HG03066 (cell line): ENCODE results near the gene SELENOW.
"Not testable (repeated sequence)": the region's sequence is repeated elsewhere in the genome, so short reads cannot be mapped to it uniquely, and the experiment has no call there.

ENCODE experiments used
- ATAC-seq: cut with Tn5 transposase; IDR thresholded peaks from one replicate; pipeline ENCODE4 v1.9.1; 2021; ENCODE audit warnings: low read depth; ENCODE audit not compliant: unreplicated experiment

The SELENOW gene

DNA sequence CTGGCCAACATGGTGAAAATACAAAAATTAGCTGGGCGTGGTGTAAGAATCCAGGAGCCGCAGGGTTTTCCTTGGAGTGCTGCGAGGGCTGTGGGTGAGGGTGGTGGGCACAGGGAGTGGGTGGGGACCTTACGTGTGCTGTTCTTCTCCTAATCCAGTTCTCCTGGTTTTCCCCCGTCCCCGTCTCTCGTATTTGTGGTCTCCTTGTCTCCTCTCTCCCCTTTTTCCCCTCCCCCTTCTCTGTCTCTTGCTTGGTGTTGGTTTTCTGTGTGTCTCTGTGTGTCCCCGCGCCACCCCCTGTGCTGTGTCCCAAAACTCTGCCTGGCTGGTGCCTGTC is 1.7 kb downstream of the SELENOW start:
- no peak for ATAC-seq

DNA sequence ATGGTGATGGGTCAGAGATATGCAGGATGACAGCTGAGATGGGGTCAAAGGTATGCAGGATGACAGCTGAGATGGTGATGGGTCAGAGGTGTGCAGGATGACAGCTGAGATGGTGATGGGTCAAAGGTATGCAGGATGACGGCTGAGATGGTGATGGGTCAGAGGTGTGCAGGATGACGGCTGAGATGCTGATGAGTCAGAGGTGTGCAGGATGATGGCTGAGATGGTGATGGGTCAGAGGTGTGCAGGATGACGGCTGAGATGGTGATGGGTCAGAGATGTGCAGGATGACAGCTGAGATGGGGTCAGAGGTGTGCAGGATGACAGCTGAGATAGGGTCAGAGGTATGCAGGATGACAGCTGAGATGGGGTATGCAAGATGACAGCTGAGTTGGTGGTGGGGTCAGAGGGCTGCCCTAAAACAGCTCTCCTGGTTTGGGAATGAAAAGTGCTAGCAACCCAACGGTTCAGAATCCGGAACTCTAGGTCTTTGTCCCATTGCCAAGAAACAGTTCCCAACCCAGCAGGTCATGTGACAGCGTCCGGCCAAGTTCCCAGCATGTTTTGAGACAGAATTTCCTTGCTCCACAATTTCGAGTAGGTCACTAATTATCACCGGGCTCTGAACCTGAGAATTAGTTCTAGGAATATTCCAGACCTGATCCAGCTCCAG is 3.2 kb downstream of the SELENOW start:
- no peak for ATAC-seq

DNA sequence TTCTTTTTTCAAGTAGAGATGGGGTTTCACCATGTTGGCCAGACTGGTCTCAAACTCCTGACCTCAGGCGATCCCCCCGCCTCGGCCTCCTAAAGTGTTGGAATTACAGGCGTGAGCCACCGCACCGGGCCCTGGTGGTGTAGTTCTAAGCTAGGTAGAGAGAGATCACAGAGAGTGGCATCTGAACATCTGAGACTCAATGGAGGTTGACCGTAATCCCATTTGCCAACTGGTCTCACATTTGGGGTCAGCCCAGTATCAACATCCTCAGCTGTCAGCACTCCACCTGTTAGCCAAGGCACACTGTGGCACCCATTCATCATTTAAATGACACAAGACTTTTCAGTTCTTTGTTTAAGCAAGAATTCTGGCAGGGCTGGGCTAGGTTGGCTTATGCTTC is 8.1 kb downstream of the SELENOW start:
- no peak for ATAC-seq

DNA sequence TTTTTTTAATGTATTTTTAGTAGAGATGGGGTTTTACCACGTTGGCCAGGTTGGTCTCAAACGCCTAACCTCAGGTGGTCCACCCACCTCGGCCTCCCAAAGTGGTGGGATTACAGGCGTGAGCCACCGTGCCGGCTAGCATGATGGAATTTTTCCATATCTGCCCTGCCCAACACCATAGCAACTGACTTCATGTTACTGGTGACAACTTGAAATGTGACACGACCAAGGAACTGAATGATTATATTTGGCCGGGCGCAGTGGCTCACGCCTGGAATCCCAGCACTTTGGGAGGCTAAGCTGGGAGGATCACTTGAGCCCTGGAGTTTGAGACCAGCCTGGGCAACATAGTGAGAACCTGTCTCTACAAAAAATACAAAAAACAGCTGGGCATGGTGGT is 8.8 kb downstream of the SELENOW start:
- ATAC-seq = not testable (repeated sequence)

DNA sequence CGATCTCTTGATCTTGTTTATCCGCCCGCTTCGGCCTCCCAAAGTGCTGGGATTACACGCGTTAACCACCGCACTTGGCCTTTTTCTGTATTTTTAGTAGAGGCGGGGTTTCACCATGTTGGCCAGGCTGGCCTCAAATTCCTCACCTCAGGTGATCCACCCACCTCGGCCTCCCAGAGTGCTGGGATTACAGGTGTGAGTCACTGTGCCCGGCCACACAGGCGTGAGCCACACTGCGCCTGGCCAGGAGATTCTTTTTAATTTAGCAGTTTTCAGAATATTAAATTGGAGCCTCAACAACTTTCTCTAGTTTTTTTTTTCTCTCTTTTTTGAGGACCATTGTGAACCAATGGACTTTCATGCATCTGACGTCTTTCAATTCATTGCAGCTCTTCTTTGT is 11.3 kb downstream of the SELENOW start:
- ATAC-seq = not testable (repeated sequence)

DNA sequence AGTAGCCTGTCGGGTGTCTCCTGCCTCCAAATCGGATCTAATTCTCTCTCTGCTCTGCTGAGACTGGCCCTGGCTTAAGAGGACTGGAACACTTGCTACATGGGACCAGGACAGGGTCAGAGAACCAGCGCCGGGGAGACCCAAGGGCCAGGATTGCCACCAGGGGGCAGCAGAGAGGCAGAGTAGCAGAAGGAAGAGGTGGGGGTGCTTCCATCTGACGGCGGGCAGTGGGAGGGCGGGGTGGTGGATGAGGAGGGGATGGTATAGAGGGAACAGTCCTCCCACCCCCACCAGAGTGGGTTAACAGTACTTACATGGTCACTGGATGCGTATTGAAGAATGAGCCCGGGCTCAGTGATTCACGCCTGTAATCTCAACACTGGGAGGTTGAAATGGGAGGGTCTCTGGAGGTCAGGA is 11.9 kb downstream of the SELENOW start:
- no peak for ATAC-seq

DNA sequence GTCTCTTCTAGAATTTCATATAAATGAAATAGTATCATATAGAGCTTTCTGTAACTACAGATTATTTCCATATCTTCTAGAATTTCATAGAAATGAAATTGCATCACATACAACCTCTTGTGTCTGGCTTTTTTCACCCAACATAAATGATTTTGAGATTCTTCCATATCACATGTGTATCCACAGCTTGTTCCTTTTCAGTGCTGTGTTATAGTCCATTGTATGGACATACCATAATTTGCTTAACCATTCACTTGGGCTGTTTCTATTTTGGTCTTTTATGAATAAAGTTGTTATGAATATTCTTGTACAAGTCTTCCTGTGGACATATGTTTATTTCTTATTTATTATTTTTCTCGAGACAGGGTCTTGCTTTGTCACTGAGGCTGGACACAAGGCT is 14.1 kb downstream of the SELENOW start:
- ATAC-seq = no peak

DNA sequence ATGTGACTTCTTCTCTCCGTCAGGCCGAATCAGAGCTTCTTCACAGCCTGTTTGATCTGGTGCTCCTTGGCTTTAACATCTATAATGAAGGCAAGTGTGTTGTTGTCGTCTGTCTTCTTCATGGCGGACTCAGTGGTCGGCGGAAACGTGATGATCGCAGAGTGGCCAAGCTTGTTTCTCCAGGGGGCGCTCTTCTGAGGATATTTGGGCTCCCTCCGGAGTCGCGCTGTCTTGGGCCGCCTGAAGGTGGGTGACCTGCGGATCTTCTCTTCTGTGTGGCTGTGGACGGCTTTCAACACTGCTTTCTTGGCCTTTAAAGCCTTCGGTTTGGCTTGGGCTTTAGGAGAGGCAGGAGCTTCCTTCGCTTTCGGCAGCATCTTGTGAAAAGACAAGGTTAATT is 16.0 kb downstream of the SELENOW start:
- no peak for ATAC-seq

DNA sequence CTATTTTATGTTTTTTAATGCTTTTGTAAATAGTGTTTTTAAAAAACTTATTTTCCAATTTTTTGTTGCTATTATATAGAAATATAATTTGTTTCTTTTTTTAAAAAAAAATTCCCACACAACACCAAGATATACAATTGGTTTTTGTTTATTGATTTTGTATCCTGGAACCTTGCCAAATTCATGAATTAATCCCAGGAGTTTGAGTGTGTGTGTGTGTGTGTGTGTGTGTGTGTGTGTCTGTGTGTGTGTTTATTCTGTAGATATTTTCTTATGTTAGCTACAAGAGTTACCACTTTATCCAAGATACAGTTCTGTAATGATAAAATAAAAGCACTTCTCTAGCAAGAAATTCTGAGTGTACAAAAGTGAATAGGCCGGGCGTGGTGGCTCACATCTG is 18.3 kb downstream of the SELENOW start:
- no peak for ATAC-seq

DNA sequence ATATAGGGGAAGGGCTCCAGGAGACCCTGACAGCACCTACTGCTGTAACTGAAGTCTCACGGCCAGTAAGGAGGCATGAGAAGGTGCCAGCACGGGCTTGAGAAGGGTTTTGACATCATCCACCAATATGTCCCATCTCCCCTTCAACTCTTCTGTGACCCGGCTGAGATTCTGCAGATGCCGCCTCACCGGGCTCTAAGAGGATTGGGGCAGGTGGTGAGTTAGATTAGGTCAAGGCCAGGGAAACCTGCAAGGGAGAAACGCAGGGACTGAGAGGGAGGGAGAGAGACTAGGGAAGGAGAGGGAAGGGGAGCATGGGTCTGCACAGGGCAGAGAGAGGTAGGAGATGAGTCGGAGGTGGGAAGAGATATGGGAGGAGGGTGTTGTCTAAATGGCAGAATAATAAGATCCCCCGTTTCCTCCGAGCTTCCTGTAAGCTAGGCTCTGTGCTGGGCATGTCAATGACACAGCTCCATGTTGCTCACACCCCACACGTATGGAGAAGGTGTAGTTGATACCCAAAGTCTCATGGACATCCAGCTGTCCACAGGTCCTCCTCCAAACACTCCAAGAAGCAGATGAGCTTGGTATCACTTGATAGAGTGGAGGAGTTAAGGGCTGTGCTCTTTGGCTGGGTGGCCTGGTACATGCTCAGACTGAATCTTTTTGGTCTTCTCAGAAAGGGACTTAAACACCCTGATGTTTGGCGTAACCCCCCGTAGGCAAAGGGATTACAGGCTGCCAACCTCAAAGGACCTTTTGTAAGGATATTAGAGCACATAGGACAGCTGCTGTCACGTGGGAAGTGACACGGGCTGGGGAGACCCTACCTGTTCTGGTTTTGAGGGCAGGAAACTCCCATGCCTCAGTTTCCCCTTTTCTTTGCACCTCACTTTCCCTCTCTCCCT is 19.7 kb downstream of the SELENOW start:
- no peak for ATAC-seq

DNA sequence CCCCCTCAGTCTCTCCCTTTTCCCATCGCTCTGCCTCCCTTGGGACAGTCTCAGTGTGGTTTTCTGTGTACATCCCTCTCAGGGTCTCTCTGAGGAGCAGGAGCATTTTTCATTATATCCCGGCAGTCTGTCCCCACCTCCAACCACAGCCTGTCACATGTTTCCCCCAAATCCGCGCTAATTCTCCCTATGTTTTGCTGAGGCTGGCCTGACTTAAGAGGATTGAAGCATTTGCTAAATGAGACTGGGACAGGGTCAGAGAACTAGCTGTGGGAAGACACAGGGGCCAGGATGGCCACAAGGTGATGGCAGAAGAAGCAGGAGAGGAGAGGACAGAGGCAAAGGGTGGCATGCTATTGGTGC is 20.4 kb downstream of the SELENOW start:
- ATAC-seq = no peak

DNA sequence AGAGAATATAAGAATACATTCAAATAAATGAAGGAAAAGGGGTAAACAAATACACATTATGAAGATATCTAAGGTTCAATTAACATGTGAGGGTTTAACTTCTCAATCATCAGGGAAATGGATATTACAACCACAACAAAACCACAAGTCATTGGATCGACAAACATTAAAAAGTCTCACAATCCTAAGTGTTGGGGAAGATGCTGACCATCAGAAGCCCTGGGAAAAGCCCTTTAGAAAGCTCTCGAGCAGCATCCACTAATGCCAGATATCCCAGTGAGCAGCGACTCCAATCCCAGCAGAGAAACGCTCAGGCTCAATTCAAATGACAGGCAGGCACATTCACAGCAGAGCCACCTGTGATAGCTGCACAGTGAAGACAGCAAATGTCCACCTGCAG is 22.8 kb downstream of the SELENOW start:
- ATAC-seq = no peak

DNA sequence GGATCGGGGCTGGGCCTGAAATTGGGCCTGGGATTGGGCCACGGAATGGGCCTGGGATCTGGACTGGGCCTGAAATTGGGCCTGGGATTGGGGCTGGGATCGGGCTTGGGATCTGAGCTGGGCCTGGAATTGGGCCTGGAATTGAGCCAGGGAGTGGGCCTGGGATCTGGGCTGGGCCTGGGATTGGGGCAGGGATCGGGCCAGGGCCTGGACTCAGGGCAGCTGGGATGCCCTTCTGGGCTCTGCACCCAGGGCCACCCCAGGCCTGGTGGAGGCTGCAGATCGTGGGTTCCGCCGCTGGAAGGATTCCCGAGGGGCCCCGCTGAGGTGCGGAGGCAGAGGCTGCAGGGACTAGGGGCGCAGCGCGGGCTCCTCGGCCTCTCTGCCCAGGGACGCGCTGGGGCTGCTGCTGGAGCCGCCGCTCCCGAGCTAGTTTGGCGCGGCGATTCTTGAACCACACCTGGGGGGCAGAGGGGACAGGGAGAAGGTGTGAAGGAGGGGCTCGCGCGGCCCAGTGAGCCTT is 24.1 kb downstream of the SELENOW start:
- ATAC-seq = no peak

DNA sequence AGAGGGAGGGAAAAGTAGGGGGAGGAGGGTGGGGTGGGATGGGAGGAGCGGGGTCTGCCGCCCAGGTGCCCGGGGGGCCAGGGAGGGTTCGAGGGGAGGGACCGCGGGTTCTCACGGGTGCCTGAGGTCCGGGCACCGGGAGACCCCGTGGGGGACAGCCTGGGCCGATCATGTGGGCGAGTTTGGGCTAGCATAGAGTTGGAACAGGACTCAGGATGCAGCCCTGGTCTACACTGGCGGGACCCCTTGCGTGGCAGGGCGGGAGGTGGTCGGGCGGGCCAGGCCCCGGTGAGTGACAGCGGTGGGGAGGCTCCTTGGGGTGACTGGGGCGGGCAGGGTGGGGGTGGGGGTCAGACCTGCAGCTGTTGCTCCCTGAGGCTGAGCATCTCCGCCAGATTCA is 24.6 kb downstream of the SELENOW start:
- not testable (repeated sequence) for ATAC-seq

DNA sequence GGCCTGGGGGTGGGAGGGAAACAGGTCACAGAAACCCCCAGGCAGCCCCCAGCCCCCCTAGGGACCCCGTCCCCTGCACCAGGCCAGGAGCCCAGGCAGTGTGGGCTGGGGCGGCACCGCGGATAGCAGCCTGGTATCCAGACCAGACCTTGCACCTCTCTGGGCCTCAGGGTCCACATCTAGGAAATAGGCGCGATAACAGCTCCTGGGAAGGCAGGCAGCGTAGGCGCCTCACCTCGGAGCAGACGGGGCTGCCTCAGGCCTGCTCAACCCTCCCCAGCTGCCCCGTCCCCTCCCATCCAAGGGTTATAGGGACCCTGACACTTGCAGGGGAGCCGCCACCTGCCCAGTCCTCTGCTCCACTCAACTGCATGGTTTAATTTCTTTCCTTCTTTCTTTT is 25.2 kb downstream of the SELENOW start:
- not testable (repeated sequence) for ATAC-seq

DNA sequence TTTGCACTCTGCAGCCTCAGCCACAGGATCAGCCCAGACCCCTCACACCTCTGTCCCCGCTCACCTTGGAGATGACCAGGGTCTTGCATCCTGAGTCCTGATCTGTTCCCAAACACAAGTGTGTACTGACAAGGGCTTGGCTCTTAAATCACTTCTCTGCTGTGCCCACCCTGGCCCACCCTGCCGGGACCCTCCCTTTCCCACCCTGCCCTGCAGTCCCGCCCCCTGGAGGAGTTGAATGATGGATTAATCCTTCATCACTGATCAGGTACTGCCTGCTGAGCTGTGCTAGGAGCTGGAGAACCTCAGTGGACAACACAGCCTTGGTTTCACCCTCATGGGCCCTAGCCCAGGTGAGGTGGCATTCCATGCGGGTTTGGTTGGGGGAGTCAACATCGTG is 25.9 kb downstream of the SELENOW start, which contains the start of gene TPRX1:
TPRX1 (minus strand) TSS at position 101 of the 400 bp plus-strand sequence; CDS start at position 89, 12 bp downstream.
- ATAC-seq = not testable (repeated sequence)

DNA sequence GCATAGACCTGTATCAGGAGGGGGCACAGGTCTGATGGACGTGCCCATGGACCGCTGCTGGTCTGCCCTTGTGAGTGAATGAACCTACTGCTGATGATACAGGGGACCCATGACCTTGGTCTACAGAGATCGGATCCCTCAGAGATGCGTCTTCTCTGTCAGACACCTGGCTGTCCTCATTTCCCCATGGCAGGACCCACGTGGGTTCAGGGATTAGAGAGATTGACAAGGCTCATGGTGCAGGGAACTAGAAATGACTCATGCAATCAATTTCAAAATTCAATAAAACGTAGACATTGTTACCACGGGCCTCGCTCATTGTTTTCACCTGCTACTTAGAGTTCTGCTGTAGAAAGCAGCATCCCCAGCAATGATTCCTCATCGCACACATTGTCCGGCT is 26.8 kb downstream of the SELENOW start:
- no peak for ATAC-seq

DNA sequence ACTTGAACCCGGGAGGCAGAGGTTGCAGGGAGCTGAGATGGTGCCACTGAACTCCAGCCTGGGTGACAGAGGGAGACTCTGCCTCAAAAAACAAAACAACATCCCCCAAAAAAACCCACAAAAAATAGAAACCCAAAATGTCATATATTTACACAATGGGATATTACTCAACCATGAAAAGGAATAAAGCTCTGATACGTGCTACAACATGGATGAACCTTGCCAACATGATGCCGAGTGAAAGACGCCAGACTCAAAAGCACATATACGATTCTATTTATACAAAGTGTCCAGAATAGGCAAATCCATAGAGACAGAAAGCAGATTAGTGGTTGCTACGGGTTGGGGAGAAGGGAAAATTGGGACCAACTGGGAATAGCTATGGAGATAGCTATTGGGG is 27.9 kb downstream of the SELENOW start:
- no peak for ATAC-seq

DNA sequence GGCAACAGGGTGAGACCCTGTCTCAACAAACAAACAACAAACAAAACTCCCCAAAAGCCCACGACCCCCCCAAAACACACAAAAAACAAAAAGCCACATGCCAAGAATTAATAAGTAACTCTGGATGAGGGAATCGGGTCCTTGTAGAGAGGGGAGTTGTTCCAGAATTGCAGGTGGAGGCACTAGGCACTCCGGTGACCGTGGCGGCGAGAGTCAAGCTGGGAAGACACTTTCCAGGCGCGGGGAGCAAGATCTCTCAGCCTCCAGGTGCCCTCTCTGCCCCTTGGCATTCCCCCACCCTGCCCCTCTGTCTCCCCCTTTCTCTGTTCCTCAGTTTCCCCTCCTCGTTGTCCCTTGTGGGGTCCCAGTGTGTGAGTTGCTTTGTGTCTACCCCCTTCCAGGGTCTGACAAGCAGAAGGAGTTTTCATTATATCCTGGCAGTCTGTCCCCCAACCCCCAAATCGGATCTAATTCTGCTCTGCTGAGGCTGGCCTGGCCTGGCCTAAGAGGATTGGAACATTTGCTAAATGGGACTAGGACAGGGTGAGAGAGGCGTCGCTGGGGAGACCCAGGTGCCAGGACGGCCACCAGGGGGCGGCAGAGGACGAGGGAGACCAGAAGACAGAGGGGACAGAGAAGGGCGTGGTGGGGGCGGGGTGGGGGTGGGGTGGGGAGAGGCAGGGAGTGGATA is 34.9 kb downstream of the SELENOW start:
- ATAC-seq = no peak

DNA sequence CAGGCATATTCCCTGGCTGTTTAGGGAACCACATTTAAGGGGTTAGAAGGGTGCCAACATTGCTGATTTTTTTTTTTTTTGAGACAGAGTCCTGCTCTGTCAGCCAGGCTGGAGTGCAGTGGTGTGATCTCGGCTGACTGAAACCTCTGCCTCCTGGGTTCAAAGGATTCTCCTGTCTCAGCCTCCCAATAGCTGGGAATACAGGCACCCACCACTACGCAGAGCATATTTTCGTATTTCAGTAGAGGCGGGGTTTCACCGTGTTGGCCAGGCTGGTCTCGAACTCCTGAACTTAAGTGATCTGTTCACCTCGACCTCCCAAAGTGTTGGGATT is 35.5 kb downstream of the SELENOW start:
- ATAC-seq = no peak

DNA sequence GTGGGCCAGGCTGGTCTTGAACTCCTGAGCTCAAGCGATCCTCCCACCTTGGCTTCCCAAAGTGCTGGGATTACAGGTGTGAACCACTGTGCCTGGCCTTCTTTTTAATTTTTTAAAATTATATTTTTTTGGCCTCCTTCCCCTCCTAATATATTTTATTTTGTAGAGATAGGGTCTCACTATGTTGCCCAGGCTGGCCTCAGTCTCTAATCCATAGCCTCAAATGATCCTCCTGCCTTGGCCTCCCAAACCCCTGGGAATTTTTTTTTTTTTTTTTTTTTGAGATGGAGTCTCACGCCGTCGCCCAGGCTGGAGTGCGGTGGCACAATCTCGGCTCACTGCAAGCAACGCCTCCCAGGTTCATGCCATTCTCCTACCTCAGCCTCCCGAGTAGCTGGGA is 37.8 kb downstream of the SELENOW start:
- not testable (repeated sequence) for ATAC-seq
